GM19468 (cell line): ENCODE results near the gene RASGRP3.

Experiments used
- ATAC-seq: cut with Tn5 transposase; IDR thresholded peaks from one replicate; pipeline ENCODE4 v1.9.1; 2021; ENCODE audit warnings: mild to moderate bottlenecking, moderate library complexity, moderate number of reproducible peaks; ENCODE audit not compliant: unreplicated experiment; ENCODE audit errors: extremely low read depth

RASGRP3 gene

GRCh38 chr2:33513480-33513879, 37.0 kb downstream of the RASGRP3 start:
- no peak for ATAC-seq

GRCh38 chr2:33516456-33516995, 40.1 kb downstream of the RASGRP3 start:
- no peak for ATAC-seq

- no peak for ATAC-seq
Measured at GRCh38 chr2:33518200-33518599, 41.8 kb downstream of the RASGRP3 start.

- ATAC-seq, result no peak
Measured at GRCh38 chr2:33518929-33519328, 42.5 kb downstream of the RASGRP3 start.

GRCh38 chr2:33521791-33522281, 45.4 kb downstream of the RASGRP3 start:
- no peak for ATAC-seq

- no peak for ATAC-seq
Measured at GRCh38 chr2:33522576-33522975, 46.1 kb downstream of the RASGRP3 start.

- no peak for ATAC-seq
Measured at GRCh38 chr2:33525666-33526065, 49.2 kb downstream of the RASGRP3 start.

- no peak for ATAC-seq
Measured at GRCh38 chr2:33526132-33526531, 49.7 kb downstream of the RASGRP3 start.

GRCh38 chr2:33526921-33527320, 50.5 kb downstream of the RASGRP3 start:
- ATAC-seq, result no peak

- ATAC-seq, result no peak
Measured at GRCh38 chr2:33528441-33528950, 52.0 kb downstream of the RASGRP3 start.

- no peak for ATAC-seq
Measured at GRCh38 chr2:33529771-33530481, 53.5 kb downstream of the RASGRP3 start.

GRCh38 chr2:33530690-33531548, 54.5 kb downstream of the RASGRP3 start:
- peak; percentile 24 for ATAC-seq

GRCh38 chr2:33531549-33532059, 55.2 kb downstream of the RASGRP3 start:
- ATAC-seq, result no peak

GRCh38 chr2:33532146-33532545, 55.7 kb downstream of the RASGRP3 start:
- no peak for ATAC-seq

GRCh38 chr2:33532966-33533365, 56.5 kb downstream of the RASGRP3 start:
- no peak for ATAC-seq

- no peak for ATAC-seq
Measured at GRCh38 chr2:33535421-33535820, 59.0 kb downstream of the RASGRP3 start.

- no peak for ATAC-seq
Measured at GRCh38 chr2:33541243-33541642, 64.8 kb downstream of the RASGRP3 start.

GRCh38 chr2:33550206-33550605, 73.8 kb downstream of the RASGRP3 start:
- ATAC-seq, result no peak

- no peak for ATAC-seq
Measured at GRCh38 chr2:33552758-33553461, 76.5 kb downstream of the RASGRP3 start.

GRCh38 chr2:33555681-33556080, 79.2 kb downstream of the RASGRP3 start:
- ATAC-seq, result no peak
